Stimulated activated CD4-positive, alpha-beta T cell treated with anti-CD3 and anti-CD28 coated beads, TNF-alpha, amount 100 ng/mL, for 48 hours (primary cell): Measurements from ENCODE around the gene GRK3.
"Not testable (repeated sequence)": the region's sequence is repeated elsewhere in the genome, so short reads cannot be mapped to it uniquely, and the experiment has no call there.

ENCODE experiments used
- DNase-seq, 3 donors: peaks; one replicate each; pipeline ENCODE4 v3.0.0-alpha.2; 2020; ENCODE audit warnings: low read depth in 3 of 3

GRK3 gene

DNA sequence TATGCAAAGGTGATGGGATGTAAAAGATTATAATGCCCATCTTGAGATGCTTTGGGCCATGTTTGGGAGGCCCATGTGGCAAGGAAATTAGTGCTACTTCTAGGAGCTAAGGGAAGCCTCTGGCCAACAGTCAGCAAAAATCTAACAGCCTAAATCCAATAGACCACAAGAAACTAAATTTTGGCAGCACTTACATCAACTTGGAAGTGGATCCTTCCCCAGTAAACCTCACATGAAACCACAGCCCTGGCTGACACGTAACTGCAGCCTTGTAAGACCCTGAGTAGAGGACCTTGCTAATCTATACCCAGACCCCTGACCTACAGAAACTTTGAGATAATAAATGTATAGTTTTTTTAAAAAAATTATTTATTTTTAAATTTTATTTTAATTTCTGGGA lies 13.1 kb upstream of the GRK3 start:
- no peak for DNase-seq

DNA sequence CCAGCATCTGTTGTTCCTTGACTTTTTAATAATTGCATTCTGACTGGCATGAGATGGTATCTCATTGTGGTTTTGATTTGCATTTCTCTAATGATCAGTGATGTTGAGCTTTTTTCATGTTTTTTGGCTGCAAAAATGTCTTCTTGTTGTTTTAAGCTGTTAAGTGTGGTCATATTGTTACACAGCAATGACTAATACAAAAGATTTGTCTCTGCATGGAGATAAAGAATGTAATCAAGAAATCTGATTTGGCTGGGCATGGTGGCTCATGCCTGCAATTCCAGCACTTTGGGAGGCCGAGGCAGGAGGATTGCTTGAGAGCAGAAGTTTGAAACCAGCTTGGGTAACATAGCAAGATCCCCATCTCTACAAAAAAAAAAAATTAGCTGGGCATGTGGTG lies 12.1 kb upstream of the GRK3 start:
- not testable (repeated sequence) for DNase-seq

DNA sequence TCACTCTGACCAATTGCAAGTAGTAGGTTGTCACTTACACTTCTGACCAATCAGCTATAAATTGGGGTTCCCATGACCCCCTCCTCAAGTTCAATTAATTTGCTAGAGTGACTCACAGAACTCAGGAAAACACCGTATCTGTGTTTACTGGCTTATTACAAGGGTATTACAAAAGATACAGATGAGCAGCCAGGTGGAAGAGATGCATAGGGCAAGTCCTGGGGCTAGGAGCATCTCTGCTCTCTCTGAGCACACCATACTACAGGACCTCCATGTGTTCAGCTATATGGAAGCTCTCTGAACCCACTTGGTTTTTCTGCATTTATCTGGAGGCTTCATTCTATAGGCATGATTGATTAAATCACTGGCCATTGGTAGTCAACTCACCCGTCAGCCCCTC lies 11.3 kb upstream of the GRK3 start:
- DNase-seq, result no peak

DNA sequence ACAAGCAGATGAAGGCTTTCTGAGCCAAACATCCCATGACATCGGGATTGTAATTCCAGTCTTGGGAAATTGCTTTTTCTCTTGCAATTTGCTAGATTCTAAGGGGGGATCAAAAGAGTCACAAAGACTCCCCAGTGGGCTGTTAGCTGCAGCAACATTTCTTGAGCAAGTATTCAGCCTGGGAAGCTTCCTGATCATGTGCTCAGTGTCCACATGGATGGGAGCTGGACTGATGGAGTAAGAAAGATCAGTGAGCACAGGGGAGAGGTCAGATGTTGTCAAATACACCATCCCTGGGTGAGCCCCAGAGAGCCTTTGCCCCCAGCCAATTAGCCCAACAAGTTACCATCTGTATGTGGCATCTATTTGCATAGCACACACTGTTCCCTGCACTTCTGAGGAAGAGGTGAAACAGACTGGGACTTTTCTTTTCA lies 10.2 kb upstream of the GRK3 start:
- DNase-seq, result no peak

DNA sequence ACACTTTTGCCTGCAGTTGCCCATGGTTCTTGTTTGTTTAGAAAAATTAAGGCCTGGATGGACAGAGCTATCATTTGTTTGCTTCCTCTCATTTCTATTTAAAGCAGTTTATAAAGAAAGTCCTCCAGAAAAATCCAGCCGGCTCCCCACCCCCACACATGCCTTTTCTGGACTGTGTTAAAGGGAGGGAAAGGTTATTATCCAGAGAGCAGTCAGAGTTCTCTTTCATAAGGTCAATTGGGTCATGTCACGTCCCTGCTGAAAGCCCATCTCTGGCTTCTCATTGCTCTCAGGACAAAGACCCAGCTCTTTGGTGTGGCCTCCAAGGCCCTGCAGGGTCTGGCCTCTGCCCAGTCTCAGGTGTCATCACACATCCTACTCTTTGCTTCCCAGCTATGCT lies 9.8 kb upstream of the GRK3 start:
- DNase-seq, result no peak

DNA sequence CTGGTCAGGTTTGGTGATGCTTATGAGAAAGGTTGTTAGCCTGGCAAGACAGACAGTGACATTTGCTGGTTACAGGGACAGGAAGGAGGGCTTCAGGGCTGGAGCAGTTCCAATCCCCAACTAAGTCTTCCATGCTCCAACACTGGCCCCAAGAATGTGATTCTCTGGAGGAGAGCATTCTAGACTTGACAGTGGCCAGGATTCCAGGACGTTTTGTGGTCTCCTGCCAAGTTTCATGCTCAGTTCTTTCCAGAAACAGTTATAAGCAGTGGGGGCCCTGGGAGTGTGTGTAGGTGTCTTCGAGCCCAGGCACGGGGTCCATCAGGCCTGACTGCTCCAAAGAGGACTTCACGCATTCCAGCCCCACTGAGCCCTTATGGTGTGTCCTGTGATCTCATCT lies 8.9 kb upstream of the GRK3 start:
- DNase-seq, result no peak

DNA sequence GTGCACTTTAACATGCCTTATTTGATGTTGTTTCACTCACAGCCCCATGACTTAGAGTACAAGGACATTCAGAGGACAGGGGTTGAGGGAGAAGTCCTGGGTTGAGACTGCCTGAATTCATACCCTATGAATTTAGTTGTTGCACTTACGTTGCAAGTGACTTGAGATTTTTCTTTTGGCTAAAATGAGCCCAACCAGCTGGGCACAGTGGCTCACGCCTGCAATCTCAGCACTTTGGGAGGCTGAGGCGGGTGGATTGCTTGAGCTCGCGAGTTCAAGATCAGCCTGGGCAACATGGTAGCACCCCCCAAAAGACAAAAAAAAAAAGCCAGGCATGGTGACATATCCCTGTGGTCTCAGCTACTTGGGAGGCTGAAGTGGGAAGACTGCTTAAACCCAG lies 7.3 kb upstream of the GRK3 start:
- no peak for DNase-seq

DNA sequence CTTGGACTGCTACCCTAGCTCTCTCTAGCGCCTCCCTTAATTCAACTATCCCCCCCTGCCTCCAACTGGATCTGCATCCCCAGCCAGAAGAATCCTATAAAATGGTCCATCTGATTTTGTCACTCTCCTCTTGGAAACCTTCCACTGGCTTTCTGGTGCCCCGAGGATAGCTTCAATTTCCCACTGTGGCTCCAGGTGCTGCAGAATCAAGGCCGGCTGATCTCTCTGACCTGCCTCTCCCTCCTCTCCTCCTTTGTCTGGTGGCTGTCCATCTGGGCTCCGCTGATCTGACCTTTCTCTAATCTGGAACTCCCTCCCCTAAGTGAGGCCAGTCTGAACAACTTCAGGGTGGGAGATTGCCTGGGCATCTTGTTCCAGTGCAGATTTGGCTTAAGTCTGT lies 6.1 kb upstream of the GRK3 start:
- DNase-seq, result no peak

DNA sequence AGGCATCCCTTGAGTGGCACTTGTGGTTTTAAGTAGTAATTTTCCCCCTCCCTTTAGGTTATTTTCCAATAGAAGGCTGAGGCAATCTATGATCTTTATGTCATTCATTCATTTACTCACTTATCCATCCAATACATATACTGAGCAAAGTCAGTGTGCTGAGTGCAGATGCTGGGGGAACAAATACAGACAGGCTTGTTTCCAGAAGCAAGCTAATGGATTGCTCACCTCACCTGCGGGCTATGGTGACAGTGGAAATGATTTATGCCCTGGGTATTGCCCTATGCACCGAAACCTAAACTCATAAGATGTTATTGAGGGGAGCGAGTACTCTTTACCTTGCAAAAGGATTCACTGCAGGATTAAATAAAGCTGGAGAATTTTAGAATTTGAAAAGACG lies 4.6 kb upstream of the GRK3 start:
- DNase-seq, result not testable (repeated sequence)

DNA sequence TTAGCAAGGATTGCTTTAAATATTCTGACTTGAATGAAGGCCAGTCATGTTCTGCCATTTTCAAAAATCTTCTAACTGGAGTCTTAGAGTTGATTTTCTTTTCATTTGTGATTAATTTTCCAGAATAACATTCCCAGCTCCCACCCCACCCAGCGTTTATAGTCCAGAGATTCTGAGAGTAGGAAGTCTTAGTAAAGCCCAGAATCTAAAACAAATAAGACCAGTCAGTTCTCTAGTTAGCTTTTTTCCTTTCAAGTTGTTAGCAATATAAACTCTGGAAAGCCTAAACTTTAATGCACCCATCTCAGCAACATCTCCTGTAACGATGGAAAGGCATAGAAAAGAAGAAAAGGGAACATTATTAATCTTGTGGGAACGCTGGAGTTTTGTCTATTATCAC lies 3.3 kb upstream of the GRK3 start:
- not testable (repeated sequence) for DNase-seq

DNA sequence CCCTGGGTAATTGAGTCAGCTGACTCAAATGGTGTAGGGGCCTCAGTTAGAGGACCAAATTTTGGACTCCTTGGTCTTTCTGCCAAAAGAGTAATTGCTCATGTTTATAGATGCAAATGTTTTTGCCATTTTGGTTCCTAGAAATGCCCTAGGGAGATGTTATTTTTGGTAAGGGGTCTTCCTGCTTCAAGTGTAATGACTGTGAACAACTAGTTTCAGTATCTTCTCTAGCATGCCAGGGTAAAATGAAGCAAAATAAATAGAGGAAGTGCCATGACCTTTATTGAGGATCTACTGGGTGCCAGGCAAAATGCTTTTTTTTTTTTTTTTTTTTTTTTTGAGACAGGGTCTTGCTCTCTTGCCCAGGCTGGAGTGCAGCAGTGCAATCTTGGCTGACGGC lies 2.5 kb upstream of the GRK3 start:
- not testable (repeated sequence) for DNase-seq

DNA sequence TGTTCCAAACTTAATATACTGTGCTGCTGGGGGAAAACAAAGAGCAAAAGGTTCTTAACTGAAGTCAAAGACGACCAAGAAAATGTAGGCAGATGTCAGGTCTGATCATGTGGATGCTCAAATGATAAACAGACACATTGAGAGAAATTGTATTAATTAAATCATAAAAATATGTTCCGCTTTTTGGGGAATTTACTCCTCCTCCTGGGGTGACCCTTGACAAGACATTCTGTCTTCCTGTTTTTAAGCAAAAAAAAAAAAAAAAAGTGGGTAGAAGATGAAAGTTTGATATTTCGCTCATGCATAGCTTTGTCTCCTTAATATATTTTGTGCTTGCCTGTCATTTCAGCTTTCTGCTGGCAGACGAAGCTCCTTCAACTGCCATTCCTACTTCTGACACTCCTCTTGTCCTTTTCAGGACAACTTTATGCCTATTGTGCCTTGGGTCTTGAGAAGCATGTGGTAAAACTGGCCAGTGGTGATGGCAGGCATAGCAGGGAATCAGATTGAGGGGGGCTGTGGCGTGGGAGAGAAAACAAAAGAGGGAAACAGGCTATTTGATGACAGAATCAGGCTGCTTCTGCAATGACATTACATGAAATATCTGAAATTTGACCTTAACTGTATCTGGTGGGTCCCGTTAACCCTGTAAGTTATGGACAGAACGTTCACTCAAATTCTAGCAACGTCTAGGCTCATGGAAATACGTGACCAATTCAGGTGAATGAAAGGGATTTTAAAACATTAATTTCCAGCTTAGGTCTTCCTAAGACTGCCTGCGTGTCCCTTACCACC lies 1.3 kb upstream of the GRK3 start:
- not testable (repeated sequence) for DNase-seq

DNA sequence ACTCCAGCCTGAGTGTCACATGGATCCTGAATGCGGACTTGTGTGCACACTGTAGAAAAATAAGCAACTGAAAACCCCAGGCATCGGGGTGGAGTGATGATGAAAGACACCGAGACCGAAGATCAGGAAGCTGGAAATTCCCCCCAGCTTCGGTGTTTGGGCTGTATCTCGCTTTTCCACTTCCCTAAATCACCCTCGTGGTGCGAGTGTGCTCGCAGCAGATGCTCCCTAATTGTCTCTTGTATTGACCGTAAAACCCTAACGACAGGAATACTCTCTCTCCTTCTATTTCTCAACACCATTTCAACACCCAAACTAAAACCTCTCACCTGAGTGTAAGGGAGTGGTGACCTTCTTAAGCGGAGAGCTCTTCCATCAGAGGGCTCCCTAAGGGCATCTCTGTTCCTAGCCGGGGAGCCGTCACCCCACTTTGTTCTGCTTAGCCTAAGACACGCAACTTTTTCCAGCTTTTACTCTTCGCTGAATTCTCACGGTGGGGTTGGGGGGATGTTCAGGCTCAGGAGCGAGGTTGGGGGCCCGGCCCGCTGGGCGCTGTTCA lies 635 bp upstream of the GRK3 start:
- no peak for DNase-seq

DNA sequence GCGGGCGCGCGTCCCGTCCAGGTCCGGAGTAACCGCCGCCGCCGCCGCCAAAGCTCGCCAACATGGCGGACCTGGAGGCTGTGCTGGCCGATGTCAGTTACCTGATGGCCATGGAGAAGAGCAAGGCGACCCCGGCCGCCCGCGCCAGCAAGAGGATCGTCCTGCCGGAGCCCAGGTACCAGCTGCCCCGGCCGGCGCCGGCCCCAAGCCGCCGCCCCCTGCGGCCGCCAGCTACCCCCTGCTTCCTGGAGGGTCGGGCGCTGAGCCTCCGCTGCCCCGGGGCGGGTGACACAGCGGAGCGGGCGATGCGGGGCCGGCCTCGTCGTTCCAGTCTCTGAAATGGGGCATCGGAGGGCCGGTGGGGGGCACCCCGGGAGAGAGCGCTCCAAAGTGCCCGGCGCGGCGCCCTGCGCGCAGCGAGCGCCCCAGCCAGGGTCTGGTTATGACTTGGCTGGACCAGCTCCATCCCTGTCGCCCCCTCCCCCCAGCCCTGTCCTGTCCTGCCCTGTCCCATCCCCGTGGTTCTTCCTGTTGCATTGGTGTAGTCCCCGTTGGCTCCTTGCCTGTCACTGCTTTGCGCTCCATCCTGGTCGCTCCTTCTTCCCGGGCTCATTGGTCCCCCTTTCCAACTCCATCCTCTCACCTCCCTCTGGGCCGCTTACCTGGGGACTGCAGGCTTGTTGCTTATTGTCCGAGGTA lies 653 bp downstream of the GRK3 start:
- no peak for DNase-seq

DNA sequence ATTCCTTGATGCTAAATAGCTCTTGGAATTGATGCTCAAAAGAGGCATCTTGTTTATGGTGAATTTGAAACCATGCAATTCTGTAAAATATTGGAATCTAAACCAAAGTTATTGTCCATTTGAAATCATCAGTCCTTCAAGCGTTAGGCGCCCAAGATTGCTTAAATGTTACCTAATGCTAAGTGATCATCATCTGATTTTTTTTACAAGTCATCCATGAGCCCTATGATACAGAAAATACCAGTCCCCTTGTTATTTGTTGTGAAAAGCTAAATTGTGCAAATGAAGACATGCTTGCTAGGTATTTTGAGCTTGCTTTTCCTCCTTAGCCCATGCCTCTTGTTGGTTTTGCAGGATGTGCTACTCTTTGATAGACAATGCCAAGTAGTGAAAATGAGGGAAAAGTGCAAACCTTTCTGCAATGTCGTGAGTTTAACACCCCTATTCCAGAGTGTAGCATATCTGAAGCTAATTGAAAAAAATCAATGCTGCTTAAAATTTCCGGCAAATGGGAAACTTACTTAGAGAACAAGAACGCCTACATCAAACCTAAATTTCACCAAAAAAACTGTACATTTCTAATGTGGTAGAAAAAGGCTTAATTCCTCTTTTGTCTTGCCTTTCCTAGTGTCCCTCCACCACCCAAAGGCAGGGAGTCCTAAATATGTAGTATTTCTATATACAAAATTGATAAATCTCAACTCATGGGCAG lies 1.9 kb downstream of the GRK3 start:
- DNase-seq, result no peak

DNA sequence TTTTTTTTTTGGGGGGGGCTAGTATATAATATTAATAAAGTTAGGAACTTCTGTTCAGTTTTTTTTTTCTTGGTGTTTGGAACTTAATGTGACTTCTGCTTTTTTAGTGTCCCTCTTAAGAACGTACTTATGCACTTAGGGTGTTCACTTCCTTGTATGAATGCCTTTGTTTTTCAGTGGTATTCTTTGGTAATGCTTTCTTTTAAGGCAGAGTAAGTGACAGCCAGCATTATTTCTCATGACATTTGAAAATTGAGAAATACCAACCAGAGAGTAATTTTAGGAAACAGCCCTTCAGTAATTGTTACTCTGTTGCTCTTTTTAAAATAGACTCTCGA lies 2.4 kb downstream of the GRK3 start:
- no peak for DNase-seq

DNA sequence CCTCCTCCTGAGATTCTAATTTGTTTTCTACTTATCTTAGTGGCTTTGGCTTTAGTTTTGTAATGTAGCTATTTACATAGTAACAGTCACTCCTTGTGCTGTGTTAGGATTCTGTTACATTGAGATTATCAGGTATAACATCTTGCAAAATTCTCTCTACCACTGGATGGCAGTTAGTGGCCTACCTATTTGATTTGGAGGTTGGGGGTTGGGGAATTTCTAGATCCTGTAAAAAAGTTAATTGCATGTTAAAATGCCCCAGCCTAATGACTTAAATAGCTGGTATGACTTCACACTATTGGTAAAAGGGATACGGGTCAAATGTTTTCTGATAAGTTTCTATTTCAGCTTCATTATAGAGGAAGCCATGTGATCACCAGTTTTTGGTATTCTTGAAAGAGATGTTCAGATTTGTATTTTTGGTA lies 2.8 kb downstream of the GRK3 start:
- no peak for DNase-seq

DNA sequence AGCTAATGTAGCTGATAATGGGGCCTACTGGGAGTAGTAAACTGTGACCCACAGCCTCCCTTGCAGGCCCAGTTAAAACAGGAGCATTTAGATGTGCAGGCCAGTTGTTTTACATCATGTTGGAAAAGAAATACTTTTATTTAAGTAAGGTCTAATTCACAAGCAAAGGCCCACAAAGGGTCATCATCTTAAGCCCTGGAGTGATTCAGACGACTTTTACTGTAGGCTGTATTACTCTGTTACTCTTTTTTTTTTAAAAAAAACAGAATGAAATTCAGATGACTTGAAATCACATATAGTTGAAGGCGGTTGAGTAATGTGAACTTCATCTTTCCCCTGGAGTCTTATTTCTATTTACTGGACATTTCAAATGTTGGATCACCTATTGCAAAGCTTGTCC lies 3.6 kb downstream of the GRK3 start:
- DNase-seq, result not testable (repeated sequence)

DNA sequence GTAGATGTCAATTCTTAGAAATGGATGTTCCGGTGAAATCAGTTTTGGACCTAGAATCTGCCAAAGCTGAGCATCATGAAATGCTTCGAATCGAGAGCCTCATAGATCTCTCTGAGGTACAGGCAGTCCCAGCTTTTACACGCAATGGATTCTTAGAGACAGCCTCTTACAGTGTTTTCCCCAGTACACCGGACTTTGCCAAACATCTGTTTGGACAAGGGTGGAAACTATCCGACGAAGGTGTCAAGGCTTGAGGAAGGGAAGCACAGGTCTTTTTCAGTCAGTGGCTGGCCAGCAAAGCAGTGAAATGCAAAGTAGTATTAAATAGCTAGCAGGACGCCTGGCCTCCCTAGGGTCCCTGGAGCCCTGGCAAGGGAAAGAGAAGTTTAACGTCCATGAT lies 4.9 kb downstream of the GRK3 start:
- no peak for DNase-seq

DNA sequence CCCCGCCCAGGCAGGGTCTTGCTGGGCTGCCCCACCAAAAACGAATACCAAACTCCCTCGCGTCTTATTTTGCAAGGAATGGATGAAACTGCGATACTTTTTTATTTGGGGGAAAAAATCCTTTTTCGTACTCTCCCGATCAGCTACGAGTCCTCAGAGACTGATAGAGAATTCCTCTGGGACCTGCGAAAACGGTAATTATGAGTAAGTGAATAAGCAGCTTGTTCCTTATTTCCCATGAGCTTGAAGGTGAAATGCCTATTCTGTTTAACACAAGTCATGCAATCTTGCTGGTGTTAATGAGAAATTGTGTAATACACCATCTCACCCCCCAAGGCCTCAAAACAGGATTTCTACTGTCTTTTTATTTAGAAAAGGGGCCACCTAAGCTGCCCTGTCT lies 5.5 kb downstream of the GRK3 start:
- no peak for DNase-seq

DNA sequence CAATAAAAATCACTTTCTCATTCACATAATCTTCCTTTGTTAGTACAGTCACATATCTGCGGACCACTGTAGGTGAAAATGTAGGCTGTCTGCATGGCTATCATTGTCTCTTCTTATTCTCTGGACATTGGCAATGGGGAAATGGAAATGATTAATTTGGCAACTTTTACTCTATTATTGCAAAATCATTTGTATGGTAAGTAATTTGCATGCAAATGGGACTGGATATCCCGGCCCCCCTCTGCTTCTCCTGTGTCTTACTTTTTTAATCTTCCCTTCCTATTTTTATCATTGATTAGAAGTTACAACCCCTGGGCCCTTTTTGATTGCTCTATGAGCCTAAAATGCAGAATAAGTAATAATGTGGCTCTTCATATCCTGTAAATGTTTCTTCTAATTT lies 6.0 kb downstream of the GRK3 start:
- DNase-seq, result no peak

DNA sequence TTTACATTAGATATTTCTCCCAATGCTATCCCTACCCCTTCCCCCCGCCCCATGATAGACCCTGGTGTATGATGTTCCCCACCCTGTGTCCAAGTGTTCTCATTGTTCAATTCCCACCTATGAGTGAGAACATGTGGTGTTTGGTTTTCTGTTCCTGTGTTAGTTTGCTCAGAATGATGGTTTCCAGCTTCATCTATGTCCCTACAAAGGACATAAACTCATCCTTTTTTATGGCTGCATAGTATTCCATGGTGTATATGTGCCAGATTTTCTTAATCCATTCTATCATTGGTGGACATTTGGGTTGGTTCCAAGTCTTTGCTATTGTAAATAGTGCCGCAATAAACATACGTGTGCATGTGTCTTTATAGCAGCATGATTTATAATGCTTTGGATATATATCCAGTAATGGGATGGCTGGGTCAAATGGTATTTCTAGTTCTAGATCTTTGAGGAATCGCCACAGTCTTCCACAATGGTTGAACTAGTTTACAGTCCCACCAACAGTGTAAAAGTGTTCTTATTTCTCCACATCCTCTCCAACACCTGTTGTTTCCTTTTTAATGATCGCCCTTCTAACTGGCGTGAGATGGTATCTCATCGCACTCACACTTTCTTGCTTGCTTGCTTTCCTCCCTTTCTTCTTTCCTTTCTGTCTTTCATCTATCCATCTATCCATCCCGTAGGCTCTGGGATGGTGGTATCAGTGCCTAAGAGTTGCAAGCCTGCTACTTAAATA lies 7.7 kb downstream of the GRK3 start:
- DNase-seq, result not testable (repeated sequence)
